ENCODE results near the gene KRTAP5-8. TPM values are rescaled to one million over a fixed set of nuclear protein-coding genes. Genes with fewer than 3 reads are reported as not detected.

The KRTAP5-8 gene
- total RNA-seq, 1 experiment from 2014 or later, result not detected

- Histone ChIP-seq H3K4me1 (ENCODE audit: insufficient read depth, low read length) (no peaks in the 10 kb centered on the region), H3K9ac (ENCODE audit: extremely low read depth, insufficient read length, low read length) (no peak overlapping the region), H2BK120ac (ENCODE audit: low read depth, low read length, poor library complexity, severe bottlenecking) (no peak overlapping the region), H2BK12ac (ENCODE audit: insufficient read length, low read depth, low read length) (no peak overlapping the region), H4K8ac (replicated peaks; ENCODE audit: insufficient read length, low read depth, low read length) (no peak overlapping the region), H3K79me2 (ENCODE audit: insufficient read depth, low read length) (no peaks in the 10 kb centered on the region), H3K56ac (ENCODE audit: insufficient read length, low read depth, low read length) (no peak overlapping the region), H3K4ac (ENCODE audit: low read depth, low read length) (no peak overlapping the region), H2AK5ac (ENCODE audit: insufficient read length, low read length) (no peak overlapping the region), H3K27ac (ENCODE audit: insufficient read length, low read depth, low read length) (no peak overlapping the region), H3K9me3 (ENCODE audit: control insufficient read depth, low read depth, low read length) (no peaks in the 10 kb centered on the region), H3K23ac (ENCODE audit: insufficient read length, low read depth, low read length) (no peak overlapping the region), H2BK5ac (ENCODE audit: insufficient read length, low read length) (no peak overlapping the region), H2BK15ac (ENCODE audit: low read depth, low read length) (no peak overlapping the region), H4K5ac (ENCODE audit: insufficient read length, low read depth, low read length) (no peak overlapping the region), H3K27me3 (ENCODE audit: insufficient read depth, low read length) (no peaks in the 10 kb centered on the region), H3K79me1 (ENCODE audit: insufficient read depth, low read depth, low read length, poor library complexity, severe bottlenecking) (no peaks in the 10 kb centered on the region), H2AFZ (ENCODE audit: low read length) (no peak overlapping the region), H3T11ph (ENCODE audit: low read length) (no peak overlapping the region), H4K20me1 (ENCODE audit: control insufficient read depth, insufficient read depth, insufficient read length) (no peaks in the 10 kb centered on the region), H3K4me2 (ENCODE audit: insufficient read depth, insufficient read length, low read length) (no peak overlapping the region), H3K23me2 (ENCODE audit: insufficient read length, low read depth, low read length, poor library complexity, severe bottlenecking) (no peaks in the 10 kb centered on the region), H3K14ac (ENCODE audit: insufficient read depth, low read length) (no peak overlapping the region), H3K18ac (ENCODE audit: insufficient read length, low read depth, low read length) (no peak overlapping the region), H2BK20ac (ENCODE audit: low read depth, low read length, poor library complexity, severe bottlenecking) (no peak overlapping the region), H4K91ac (ENCODE audit: insufficient read length, low read depth, low read length) (no peak overlapping the region)
- peaks cover 4 to 6% of the 10 kb centered on the region in 2 experiments; a peak in 3 of 4 replicates for H3K4me1 Mint-ChIP-seq
- no peak for DNase-seq
- H3K27me3 Mint-ChIP-seq (ENCODE audit: low read depth), result no peaks in the 10 kb centered on the region
- no peak overlapping the region for H3K4me3 Mint-ChIP-seq
- peak overlapping the region in 2 of 3 experiments; percentile 66 to 68; a peak in 2 of 7 replicates for H3K27ac Mint-ChIP-seq
- no peak for TF ChIP-seq CTCF (conservative IDR thresholded peaks at IDR 0.05)
- WGBS (ENCODE audit: extremely low coverage, insufficient read length, low lambda C conversion rate), result no CpG with 5 or more reads among the region's 23 CpGs
- H3K36me3 Mint-ChIP-seq (ENCODE audit: insufficient read depth in 1 of 3, low read depth in 3 of 3), result peaks cover 22 to 77% (median 36%) of the 10 kb centered on the region in 3 experiments
- no peaks in the 10 kb centered on the region for H3K9me3 Mint-ChIP-seq
Measured at GRCh38 chr11:71490044-71490730, 47.6 kb upstream of the KRTAP5-8 start.

Measured in H9 (cell line).